Smooth muscle cell (in vitro differentiated cells): ENCODE measurements around the gene ECI1. TPM values are rescaled to one million over a fixed set of nuclear protein-coding genes. Genes with fewer than 3 reads are reported as not detected.

Source experiments
- DNase-seq: peaks from one replicate; lab custom pipeline; 2025; ENCODE audit not compliant: unreplicated experiment; lab: John Stamatoyannopoulos, UW
- H2AFZ ChIP-seq: fragments of 200-600 bp; sonication (generic); 2 replicates; pipeline ENCODE4 v1.6.0; 2016; ENCODE audit warnings: antibody characterized with exemption, low read depth, mild to moderate bottlenecking
- H3F3A ChIP-seq: fragments of 200-600 bp; sonication (generic); 2 replicates; pipeline ENCODE4 v1.6.0; 2017; ENCODE audit warnings: antibody characterized with exemption, low read depth
- H3K27ac ChIP-seq: fragments of 200-600 bp; sonication (generic); 2 replicates; pipeline ENCODE4 v1.5.1; 2016; ENCODE audit warnings: low read depth, mild to moderate bottlenecking
- H3K27me3 ChIP-seq: fragments of 200-600 bp; sonication (generic); 2 replicates; pipeline ENCODE4 v1.6.1; 2016; ENCODE audit warnings: low read depth, mild to moderate bottlenecking
- H3K36me3 ChIP-seq: fragments of 200-600 bp; sonication (generic); 2 replicates; pipeline ENCODE4 v1.5.1; 2016; ENCODE audit warnings: low read depth
- H3K4me1 ChIP-seq: fragments of 200-600 bp; sonication (generic); 2 replicates; pipeline ENCODE4 v1.5.1; 2016; ENCODE audit warnings: low read depth
- H3K4me2 ChIP-seq: fragments of 200-600 bp; sonication (generic); 2 replicates; pipeline ENCODE4 v1.6.0; 2016; ENCODE audit warnings: mild to moderate bottlenecking
- H3K4me3 ChIP-seq: fragments of 200-600 bp; sonication (generic); 2 replicates; pipeline ENCODE4 v1.5.1; 2016; ENCODE audit warnings: mild to moderate bottlenecking
- H3K79me2 ChIP-seq: fragments of 200-600 bp; sonication (generic); 2 replicates; pipeline ENCODE4 v1.6.0; 2016; ENCODE audit warnings: low read depth, mild to moderate bottlenecking
- H3K9ac ChIP-seq: fragments of 200-600 bp; sonication (generic); 2 replicates; pipeline ENCODE4 v1.6.0; 2016; ENCODE audit warnings: low read depth
- H3K9me3 ChIP-seq: fragments of 200-600 bp; sonication (generic); replicated peaks from 2 replicates; pipeline ENCODE4 v1.5.1; 2016; ENCODE audit warnings: low read depth
- H4K20me1 ChIP-seq: fragments of 200-600 bp; sonication (generic); 2 replicates; pipeline ENCODE4 v1.6.0; 2016; ENCODE audit warnings: low read depth
- WGBS: methylation state at CpG from one replicate; pipeline ENCODE4 v1.1.7; 2016; ENCODE audit warnings: low lambda C conversion rate; 5-methylcytosine and 5-hydroxymethylcytosine counted together
- polyA plus RNA-seq: library from polyadenylated mRNA; unstranded; fragments of >200 nt; fragmentation: Nextera tagmentation; extraction: Ambion mirVana; gene quantifications from 2 replicates; pipeline ENCODE4 v1.2.1, GENCODE V29; 2016
- total RNA-seq: library from RNA; depleted of rRNA; stranded (reverse); fragments of >200 nt; gene quantifications from 2 replicates; pipeline ENCODE4 v1.2.3, GENCODE V29; 2014
- TF ChIP-seq, protein P1 (sequence below): fragments of 200-600 bp; sonication (generic); IDR thresholded peaks from 2 replicates; pipeline ENCODE4 v1.5.1; 2017; ENCODE audit warnings: borderline replicate concordance, mild to moderate bottlenecking, antibody characterized with exemption; ENCODE audit not compliant: insufficient read depth, poor library complexity, severe bottlenecking

The ECI1 gene
- total and polyA plus RNA-seq, 2 experiments from 2014 or later: 45.7 to 86.9 TPM

DNA sequence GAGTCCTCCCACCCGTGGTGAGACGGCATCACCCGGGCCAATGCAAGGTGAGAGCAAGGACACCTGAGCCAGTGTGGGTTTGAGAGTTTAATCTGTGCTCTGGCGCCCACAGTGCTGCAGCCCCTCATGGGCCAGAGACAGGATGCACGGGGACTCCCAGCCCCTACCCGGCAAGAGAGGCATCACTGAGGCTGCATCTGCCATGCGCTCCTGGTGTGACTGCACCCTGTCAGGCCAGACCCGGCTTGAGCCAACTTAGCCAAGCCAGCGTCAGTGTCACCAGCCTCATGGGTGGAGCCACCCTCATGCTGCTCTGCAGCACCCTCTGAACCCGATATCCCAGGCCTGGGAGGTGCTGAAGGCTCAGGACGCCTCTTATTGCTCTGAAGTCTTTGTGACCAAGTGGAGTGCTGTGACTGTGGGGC lies 39.5 kb downstream of the ECI1 start:
- Histone ChIP-seq H3K27ac (no peak overlapping the region), H3F3A (no peaks in the 10 kb centered on the region), H2AFZ (no peak overlapping the region), H4K20me1 (peaks cover 15% of the 10 kb centered on the region), H3K4me3 (no peak overlapping the region), H3K4me2 (no peak overlapping the region), H3K79me2 (peaks cover 19% of the 10 kb centered on the region), H3K4me1 (peaks cover 13% of the 10 kb centered on the region), H3K9me3 (no peaks in the 10 kb centered on the region), H3K36me3 (no peaks in the 10 kb centered on the region), H3K27me3 (no peaks in the 10 kb centered on the region), H3K9ac (no peak overlapping the region)
- WGBS: 96% methylated on average over 11 of the region's 11 CpGs
- TF ChIP-seq, protein P1, sequence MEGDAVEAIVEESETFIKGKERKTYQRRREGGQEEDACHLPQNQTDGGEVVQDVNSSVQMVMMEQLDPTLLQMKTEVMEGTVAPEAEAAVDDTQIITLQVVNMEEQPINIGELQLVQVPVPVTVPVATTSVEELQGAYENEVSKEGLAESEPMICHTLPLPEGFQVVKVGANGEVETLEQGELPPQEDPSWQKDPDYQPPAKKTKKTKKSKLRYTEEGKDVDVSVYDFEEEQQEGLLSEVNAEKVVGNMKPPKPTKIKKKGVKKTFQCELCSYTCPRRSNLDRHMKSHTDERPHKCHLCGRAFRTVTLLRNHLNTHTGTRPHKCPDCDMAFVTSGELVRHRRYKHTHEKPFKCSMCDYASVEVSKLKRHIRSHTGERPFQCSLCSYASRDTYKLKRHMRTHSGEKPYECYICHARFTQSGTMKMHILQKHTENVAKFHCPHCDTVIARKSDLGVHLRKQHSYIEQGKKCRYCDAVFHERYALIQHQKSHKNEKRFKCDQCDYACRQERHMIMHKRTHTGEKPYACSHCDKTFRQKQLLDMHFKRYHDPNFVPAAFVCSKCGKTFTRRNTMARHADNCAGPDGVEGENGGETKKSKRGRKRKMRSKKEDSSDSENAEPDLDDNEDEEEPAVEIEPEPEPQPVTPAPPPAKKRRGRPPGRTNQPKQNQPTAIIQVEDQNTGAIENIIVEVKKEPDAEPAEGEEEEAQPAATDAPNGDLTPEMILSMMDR: no peak
- DNase-seq: no peak

GRCh38 chr16:2210386-2211365 lies 40.7 kb downstream of the ECI1 start, which contains the start of gene BRICD5:
BRICD5 (minus strand) TSS chr16:2210863; CDS start chr16:2210833, 30 bp downstream.
- Histone ChIP-seq H2AFZ (no peak within 1 kb of the TSS), H3K79me2 (peaks cover 26% of the 10 kb centered on the region), H3K27ac (no peak within 1 kb of the TSS), H3K9ac (no peak within 1 kb of the TSS), H3K4me2 (no peak within 1 kb of the TSS), H3K4me3 (no peak within 1 kb of the TSS), H3K27me3 (no peaks in the 10 kb centered on the region), H3K36me3 (no peaks in the 10 kb centered on the region), H4K20me1 (peaks cover 15% of the 10 kb centered on the region), H3K9me3 (no peaks in the 10 kb centered on the region), H3K4me1 (peaks cover 13% of the 10 kb centered on the region), H3F3A (no peaks in the 10 kb centered on the region)
- TF ChIP-seq, protein P1: no peak
- WGBS: 82% methylated on average over 24 of the region's 24 CpGs
- no peak for DNase-seq

GRCh38 chr16:2210009-2210332 lies 41.4 kb downstream of the ECI1 start:
- TF ChIP-seq, protein P1: no peak
- no peak for DNase-seq
- H4K20me1 ChIP-seq: peaks cover 15% of the 10 kb centered on the region
- H3K9me3 ChIP-seq: no peaks in the 10 kb centered on the region
- peaks cover 13% of the 10 kb centered on the region for H3K4me1 ChIP-seq
- H3K4me2 ChIP-seq: no peak overlapping the region
- H3K9ac ChIP-seq: no peak overlapping the region
- H2AFZ ChIP-seq: no peak overlapping the region
- WGBS: 97% methylated on average over 17 of the region's 17 CpGs
- H3K4me3 ChIP-seq: no peak overlapping the region
- H3K27ac ChIP-seq: no peak overlapping the region
- H3K79me2 ChIP-seq: peaks cover 26% of the 10 kb centered on the region
- no peaks in the 10 kb centered on the region for H3K27me3 ChIP-seq
- H3F3A ChIP-seq: no peaks in the 10 kb centered on the region
- H3K36me3 ChIP-seq: no peaks in the 10 kb centered on the region
